PFSK-1 (cell line): Measurements from ENCODE around the gene HDAC7.

ENCODE experiments used
- POLR2AphosphoS5 ChIP-seq: IDR thresholded peaks from 2 replicates; pipeline ENCODE4 v1.6.1; 2012; ENCODE audit warnings: low read depth, mild to moderate bottlenecking, control low read depth, low read length, moderate library complexity
- SIN3A ChIP-seq: IDR thresholded peaks from 2 replicates; pipeline ENCODE4 v1.6.1; 2012; ENCODE audit warnings: mild to moderate bottlenecking, low read length, moderate library complexity, borderline replicate concordance; ENCODE audit not compliant: insufficient read depth
- TAF1 ChIP-seq: IDR thresholded peaks from 2 replicates; pipeline ENCODE4 v1.6.1; 2012; ENCODE audit warnings: low read length, control low read depth, borderline replicate concordance; ENCODE audit not compliant: insufficient read depth
- TF ChIP-seq, protein P1 (sequence below), 2 experiments: IDR thresholded peaks; 2 replicates each; pipeline versions ENCODE4 v1.6.1 to v1.8.0; 2011 to 2012; ENCODE audit warnings: low read depth in 2 of 2, low read length in 2 of 2, control low read depth in 1 of 2, inconsistent platforms in 1 of 2, mild to moderate bottlenecking in 1 of 2, moderate library complexity in 1 of 2; ENCODE audit not compliant: insufficient read depth in 1 of 2

DNA sequence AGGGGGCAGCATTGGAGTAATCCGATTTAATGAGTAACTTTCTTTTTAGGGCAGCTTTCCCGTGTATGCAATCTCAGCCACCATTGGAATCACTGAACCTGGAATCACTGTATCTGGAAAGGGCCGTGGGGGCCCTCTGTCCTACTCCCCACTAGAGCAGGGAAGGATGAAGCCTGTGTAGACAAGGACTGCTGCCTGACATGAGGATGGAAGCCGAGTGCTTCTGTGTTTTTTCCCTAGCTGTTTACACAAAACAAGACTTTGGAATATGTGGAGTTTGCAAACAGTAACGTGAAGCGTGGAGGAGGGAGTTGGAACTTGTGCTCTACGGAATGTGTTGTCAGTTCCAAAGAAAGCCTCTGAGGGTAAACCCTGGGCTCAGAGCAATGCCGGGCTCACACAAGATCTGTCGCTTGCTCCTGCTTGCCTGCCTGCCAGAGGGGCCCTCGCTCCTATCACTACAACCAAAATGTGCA, 32.4 kb upstream of the HDAC7 start:
- TF ChIP-seq POLR2AphosphoS5, result no peak
- TF ChIP-seq, protein P1, sequence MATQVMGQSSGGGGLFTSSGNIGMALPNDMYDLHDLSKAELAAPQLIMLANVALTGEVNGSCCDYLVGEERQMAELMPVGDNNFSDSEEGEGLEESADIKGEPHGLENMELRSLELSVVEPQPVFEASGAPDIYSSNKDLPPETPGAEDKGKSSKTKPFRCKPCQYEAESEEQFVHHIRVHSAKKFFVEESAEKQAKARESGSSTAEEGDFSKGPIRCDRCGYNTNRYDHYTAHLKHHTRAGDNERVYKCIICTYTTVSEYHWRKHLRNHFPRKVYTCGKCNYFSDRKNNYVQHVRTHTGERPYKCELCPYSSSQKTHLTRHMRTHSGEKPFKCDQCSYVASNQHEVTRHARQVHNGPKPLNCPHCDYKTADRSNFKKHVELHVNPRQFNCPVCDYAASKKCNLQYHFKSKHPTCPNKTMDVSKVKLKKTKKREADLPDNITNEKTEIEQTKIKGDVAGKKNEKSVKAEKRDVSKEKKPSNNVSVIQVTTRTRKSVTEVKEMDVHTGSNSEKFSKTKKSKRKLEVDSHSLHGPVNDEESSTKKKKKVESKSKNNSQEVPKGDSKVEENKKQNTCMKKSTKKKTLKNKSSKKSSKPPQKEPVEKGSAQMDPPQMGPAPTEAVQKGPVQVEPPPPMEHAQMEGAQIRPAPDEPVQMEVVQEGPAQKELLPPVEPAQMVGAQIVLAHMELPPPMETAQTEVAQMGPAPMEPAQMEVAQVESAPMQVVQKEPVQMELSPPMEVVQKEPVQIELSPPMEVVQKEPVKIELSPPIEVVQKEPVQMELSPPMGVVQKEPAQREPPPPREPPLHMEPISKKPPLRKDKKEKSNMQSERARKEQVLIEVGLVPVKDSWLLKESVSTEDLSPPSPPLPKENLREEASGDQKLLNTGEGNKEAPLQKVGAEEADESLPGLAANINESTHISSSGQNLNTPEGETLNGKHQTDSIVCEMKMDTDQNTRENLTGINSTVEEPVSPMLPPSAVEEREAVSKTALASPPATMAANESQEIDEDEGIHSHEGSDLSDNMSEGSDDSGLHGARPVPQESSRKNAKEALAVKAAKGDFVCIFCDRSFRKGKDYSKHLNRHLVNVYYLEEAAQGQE (IDR thresholded peaks at IDR 0.05; ENCODE audit: insufficient read depth in 1 of 2, low read depth in 2 of 2, low read length in 2 of 2), result no peak
- no peak for TF ChIP-seq TAF1
- TF ChIP-seq SIN3A, result no peak
